GM12865 (cell line): ENCODE measurements around the gene RIOX2.

Source experiments
- DNase-seq: peaks from one replicate; pipeline ENCODE4 v3.0.0; 2010; ENCODE audit warnings: low read depth
- H3K4me3 ChIP-seq: 2 replicates; pipeline ENCODE4 v1.5.1; 2011; ENCODE audit warnings: mild to moderate bottlenecking, low read depth, low read length, control low read depth
- CTCF ChIP-seq: IDR thresholded peaks from 2 replicates; pipeline ENCODE4 v1.5.1; 2011; ENCODE audit warnings: low read length, control low read depth, low read depth, inconsistent platforms; ENCODE audit not compliant: insufficient read depth; ENCODE audit errors: missing control alignments

Gene RIOX2

GRCh38 chr3:97956051-97956450, 16.2 kb downstream of the RIOX2 start:
- no peak overlapping the region for H3K4me3 ChIP-seq
- no peak for DNase-seq
- TF ChIP-seq CTCF, result no peak

GRCh38 chr3:97954228-97954827, 17.9 kb downstream of the RIOX2 start:
- no peak for DNase-seq
- no peak overlapping the region for H3K4me3 ChIP-seq
- no peak for TF ChIP-seq CTCF

- H3K4me3 ChIP-seq, result no peak overlapping the region
- no peak for DNase-seq
- no peak for TF ChIP-seq CTCF
These were observed 19.4 kb downstream of the RIOX2 start for GRCh38 chr3:97952872-97953271.

GRCh38 chr3:97952280-97952679, 20.0 kb downstream of the RIOX2 start:
- TF ChIP-seq CTCF, result no peak
- no peak overlapping the region for H3K4me3 ChIP-seq
- DNase-seq, result no peak

GRCh38 chr3:97950360-97950759, 21.9 kb downstream of the RIOX2 start:
- H3K4me3 ChIP-seq, result no peak overlapping the region
- DNase-seq, result no peak
- no peak for TF ChIP-seq CTCF

GRCh38 chr3:97949743-97950142, 22.5 kb downstream of the RIOX2 start:
- no peak for TF ChIP-seq CTCF
- no peak for DNase-seq
- no peak overlapping the region for H3K4me3 ChIP-seq

GRCh38 chr3:97949110-97949485, 23.1 kb downstream of the RIOX2 start:
- no peak overlapping the region for H3K4me3 ChIP-seq
- DNase-seq, result no peak
- no peak for TF ChIP-seq CTCF
